ENCODE data around the gene HNRNPCL4.
"Not testable (repeated sequence)": the region's sequence is repeated elsewhere in the genome, so short reads cannot be mapped to it uniquely, and the experiment has no call there.

Gene HNRNPCL4

DNA sequence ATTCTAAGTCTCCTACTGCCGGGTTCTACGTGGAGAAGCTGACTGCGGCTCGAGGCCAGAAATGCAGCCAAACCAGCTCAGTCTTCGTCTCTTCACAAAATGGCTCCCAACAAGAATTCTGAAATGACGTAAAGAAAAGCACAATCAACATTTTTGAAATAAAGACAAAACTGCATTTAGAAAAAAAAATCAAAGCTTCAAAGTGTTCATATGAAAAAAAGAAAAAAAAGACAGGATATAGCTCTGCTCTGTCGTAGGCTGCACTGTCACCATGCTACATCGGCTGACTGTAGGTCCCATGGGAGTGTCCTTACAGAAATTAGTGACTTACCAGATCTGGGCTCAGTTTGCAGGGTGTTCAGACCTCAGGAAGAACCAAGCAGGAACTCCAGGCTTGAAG lies at the start of gene HNRNPCL4:
TSS of gene HNRNPCL4 (minus strand) at position 101 of the 400 bp plus-strand sequence. CDS start 164 bp downstream, outside the sequence.
- not testable (repeated sequence) for DNase-seq (ENCODE audit: low read depth in 1 of 2, low spot score in 1 of 2)

DNA sequence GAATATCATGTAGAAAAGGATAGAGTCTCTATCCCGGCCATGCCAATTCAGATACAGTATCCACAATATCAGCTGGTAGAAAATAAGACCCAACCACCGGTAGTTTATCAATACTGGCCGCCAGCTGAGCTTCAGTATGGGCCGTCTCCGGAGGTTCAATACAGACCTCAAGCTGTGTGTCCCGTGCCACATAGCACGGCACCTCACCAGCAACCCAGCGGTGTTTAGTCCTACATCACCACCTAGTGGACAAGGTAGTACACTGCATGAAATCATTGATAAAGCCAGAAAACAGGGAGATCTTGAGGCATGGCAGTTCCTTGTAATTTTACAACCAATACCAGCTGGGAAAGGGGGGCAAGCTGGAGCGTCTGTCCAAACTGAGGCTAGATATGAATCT lies 43.3 kb upstream of the HNRNPCL4 start:
- not testable (repeated sequence) for DNase-seq (ENCODE audit: low read depth in 1 of 2, low spot score in 1 of 2)

DNA sequence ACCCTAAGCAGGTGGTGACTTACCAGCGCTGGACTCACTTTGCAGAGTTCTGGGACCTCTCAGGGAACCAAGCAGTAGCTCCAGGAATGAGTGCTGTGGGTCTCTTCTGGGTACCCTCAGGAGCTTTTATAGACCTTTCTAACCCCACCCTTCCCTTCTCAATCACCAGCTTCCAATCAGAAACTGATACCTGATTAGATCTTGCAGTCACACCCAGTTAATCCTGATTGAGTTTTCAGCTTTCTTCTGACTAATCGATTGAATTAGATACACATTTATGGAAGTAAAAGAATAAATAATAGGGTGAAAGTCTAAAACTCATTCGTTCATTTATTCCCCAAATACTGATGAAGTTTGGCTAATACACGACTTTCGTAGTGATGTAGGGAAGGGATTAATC lies 35.9 kb upstream of the HNRNPCL4 start, which contains the start of gene PRAMEF13:
TSS of gene PRAMEF13 (minus strand) at position 101 of the 400 bp plus-strand sequence. CDS start 1,820 bp downstream, outside the sequence.
- DNase-seq (ENCODE audit: low read depth in 1 of 2, low spot score in 1 of 2), result not testable (repeated sequence)

DNA sequence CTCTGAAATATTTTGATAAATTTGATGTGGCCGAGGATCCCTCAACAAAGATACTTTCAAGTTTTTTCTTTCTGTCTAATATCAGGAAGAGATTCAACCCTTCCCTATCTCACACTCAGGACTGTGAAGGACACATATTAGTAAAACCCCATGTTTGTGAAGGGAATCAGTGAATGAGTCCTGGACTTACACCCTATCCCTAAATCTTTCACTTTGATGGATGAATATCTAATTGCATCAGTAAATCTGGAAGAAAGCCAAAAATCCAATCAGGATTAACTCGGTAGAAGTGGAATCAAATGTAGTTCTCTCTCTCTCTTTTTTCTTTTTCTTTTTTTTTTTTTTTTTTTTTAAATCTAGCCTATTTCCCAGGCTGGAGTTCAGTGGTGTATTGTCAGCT lies 6.1 kb upstream of the HNRNPCL4 start, which contains the start of gene PRAMEF9:
TSS of gene PRAMEF9 (plus strand) at position 301 of the 400 bp plus-strand sequence. CDS start 3,433 bp downstream, outside the sequence.
- not testable (repeated sequence) for DNase-seq (ENCODE audit: low read depth in 1 of 2, low spot score in 1 of 2)

DNA sequence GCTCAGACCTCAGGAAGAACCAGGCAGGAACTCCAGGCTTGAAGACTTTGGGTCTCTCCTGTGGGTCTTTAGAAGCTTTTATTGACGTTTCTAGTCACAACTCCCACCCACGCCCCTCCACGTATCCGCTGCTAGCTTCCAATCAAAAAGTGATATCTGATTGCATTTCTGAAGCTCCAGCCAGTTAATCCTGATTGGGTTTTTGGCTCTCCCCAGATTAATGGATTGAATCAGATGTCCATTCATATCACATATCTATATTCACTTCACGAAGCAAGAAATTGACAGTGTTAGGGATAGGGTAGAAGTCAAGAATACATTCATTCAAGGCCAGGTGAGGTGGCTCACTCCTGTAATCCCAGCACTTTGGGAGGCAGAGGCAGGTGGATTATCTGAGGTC lies 9.5 kb downstream of the HNRNPCL4 start, which contains the start of gene PRAMEF26:
TSS of gene PRAMEF26 (minus strand) at position 101 of the 400 bp plus-strand sequence. CDS start 2,914 bp downstream, outside the sequence.
- DNase-seq (ENCODE audit: low read depth in 1 of 2, low spot score in 1 of 2), result not testable (repeated sequence)

DNA sequence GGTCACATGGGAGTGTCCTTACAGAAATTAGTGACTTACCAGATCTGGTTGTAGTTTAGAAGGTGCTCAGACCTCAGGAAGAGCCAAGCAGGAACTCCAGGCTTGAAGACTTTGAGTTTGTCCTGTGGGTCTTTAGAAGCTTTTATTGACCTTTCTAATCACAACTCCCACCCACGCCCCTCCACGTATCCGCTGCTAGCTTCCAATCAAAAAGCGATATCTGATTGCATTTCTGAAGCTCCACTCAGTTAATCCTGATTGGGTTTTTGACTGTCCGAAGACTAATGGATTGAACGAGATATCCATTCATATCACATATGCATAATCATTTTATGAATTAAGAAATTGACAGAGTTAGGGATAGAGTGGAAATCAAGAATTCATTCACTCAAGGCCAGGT lies 48.7 kb downstream of the HNRNPCL4 start, which contains the start of gene HNRNPCL2:
TSS of gene HNRNPCL2 (minus strand) at position 101 of the 400 bp plus-strand sequence. CDS start 454 bp downstream, outside the sequence.
- not testable (repeated sequence) for DNase-seq (ENCODE audit: low read depth in 1 of 2, low spot score in 1 of 2)

Measured in activated T-helper 1 cell treated with anti-CD3 and anti-CD28 coated beads, Interleukin-2, amount 50 U/mL, for 16 hours (primary cell).